Calu3 (cell line): Measurements from ENCODE around the gene CLCNKB. TPM values are rescaled to one million over a fixed set of nuclear protein-coding genes. Genes with fewer than 3 reads are reported as not detected.
"Not testable (repeated sequence)": the region's sequence is repeated elsewhere in the genome, so short reads cannot be mapped to it uniquely, and the experiment has no call there.

ENCODE experiments used
- BruUV-seq: library from RNA; stranded (reverse); fragments of 400-500 nt; replicated peaks from 2 replicates; lab custom pipeline; 2021; lab: Mats Ljungman, UMichigan
- CTCF ChIA-PET: fragments of 300-600 bp; sonication (Branson Sonifier 250); formaldehyde crosslinking; loops from one replicate; lab custom pipeline; 2022; ENCODE audit warnings: antibody characterized with exemption; lab: Charles Lee
- DNase-seq: peaks from one replicate; pipeline ENCODE4 v3.0.0; 2022
- H3K27ac Mint-ChIP-seq: one replicate; pipeline ENCODE4 v1.8.0; 2022; ENCODE audit warnings: mixed read lengths; ENCODE audit not compliant: unreplicated experiment
- H3K27me3 Mint-ChIP-seq: one replicate; pipeline ENCODE4 v1.8.0; 2022; ENCODE audit warnings: mixed read lengths; ENCODE audit not compliant: unreplicated experiment
- H3K36me3 Mint-ChIP-seq: one replicate; pipeline ENCODE4 v1.8.0; 2022; ENCODE audit warnings: mild to moderate bottlenecking, moderate library complexity, mixed read lengths; ENCODE audit not compliant: insufficient read depth, unreplicated experiment
- H3K4me1 Mint-ChIP-seq: one replicate; pipeline ENCODE4 v1.8.0; 2022; ENCODE audit warnings: mild to moderate bottlenecking, low read depth, mixed read lengths; ENCODE audit not compliant: unreplicated experiment
- H3K4me3 Mint-ChIP-seq: one replicate; pipeline ENCODE4 v1.8.0; 2022; ENCODE audit warnings: mild to moderate bottlenecking, low read depth, moderate library complexity, mixed read lengths; ENCODE audit not compliant: unreplicated experiment
- H3K9me3 Mint-ChIP-seq: one replicate; pipeline ENCODE4 v1.8.0; 2022; ENCODE audit warnings: low read depth, mixed read lengths; ENCODE audit not compliant: unreplicated experiment
- intact Hi-C: fragments of 100-400 bp; cut with micrococcal nuclease; formaldehyde crosslinking; loops from one replicate; pipeline ENCODE4 v1.10.0; 2022; ENCODE audit not compliant: unreplicated experiment
- total RNA-seq: library from RNA; stranded (reverse); gene quantifications from 2 replicates; pipeline ENCODE4 v1.2.3, GENCODE V29; 2022
- TF ChIP-seq, protein P1 (sequence below): fragments of 200-600 bp; IDR thresholded peaks from one replicate; pipeline ENCODE4 v1.8.0; 2022; ENCODE audit warnings: antibody characterized with exemption; ENCODE audit not compliant: unreplicated experiment

The CLCNKB gene
- total RNA-seq, 1 experiment from 2014 or later: not detected

DNA sequence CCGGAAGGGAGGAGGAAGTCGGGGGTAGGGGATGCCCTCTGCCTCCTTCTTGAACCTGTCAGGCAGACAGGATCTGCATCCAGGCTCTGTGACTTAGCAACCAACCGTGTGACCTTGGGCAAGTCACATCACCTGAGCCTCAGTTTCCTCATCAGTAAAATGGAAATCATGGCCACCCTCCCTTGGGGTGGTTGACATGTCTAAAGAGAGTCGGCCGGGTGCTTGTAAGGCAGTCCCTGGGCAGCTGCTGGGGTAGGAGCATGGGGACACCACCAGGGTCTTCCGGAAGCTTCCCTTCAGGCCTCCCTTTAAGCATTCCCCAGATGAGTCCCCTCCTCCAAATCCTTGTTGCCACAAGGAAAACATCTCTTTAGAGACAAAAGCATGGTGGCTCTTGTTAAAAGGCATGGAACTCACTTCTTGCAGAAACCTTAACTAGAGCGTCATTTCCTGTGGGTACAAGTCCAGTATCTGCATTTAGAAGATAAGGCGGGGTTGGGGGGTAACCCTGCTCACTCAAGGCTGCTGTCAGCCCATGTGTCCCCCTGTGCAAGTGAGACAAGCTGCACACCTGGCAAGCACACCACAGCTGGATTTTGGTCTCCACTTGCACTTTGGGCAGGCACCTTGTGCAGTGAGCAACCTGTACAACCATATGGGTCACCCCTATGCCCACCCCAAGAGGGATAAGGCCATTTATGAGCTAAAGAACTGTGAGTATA, 10.4 kb downstream of the CLCNKB start:
- H3K27me3 Mint-ChIP-seq: peaks cover 9% of the 10 kb centered on the region
- no peaks in the 10 kb centered on the region for H3K9me3 Mint-ChIP-seq
- CTCF ChIA-PET: no interaction called here
- no peaks in the 10 kb centered on the region for H3K4me1 Mint-ChIP-seq
- TF ChIP-seq, protein P1, sequence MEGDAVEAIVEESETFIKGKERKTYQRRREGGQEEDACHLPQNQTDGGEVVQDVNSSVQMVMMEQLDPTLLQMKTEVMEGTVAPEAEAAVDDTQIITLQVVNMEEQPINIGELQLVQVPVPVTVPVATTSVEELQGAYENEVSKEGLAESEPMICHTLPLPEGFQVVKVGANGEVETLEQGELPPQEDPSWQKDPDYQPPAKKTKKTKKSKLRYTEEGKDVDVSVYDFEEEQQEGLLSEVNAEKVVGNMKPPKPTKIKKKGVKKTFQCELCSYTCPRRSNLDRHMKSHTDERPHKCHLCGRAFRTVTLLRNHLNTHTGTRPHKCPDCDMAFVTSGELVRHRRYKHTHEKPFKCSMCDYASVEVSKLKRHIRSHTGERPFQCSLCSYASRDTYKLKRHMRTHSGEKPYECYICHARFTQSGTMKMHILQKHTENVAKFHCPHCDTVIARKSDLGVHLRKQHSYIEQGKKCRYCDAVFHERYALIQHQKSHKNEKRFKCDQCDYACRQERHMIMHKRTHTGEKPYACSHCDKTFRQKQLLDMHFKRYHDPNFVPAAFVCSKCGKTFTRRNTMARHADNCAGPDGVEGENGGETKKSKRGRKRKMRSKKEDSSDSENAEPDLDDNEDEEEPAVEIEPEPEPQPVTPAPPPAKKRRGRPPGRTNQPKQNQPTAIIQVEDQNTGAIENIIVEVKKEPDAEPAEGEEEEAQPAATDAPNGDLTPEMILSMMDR: no peak
- BruUV-seq: no TSS peak
- H3K27ac Mint-ChIP-seq: no peak overlapping the region
- H3K36me3 Mint-ChIP-seq: no peaks in the 10 kb centered on the region
- DNase-seq: no peak
- no peak overlapping the region for H3K4me3 Mint-ChIP-seq
- intact Hi-C loops: no loop called here

DNA sequence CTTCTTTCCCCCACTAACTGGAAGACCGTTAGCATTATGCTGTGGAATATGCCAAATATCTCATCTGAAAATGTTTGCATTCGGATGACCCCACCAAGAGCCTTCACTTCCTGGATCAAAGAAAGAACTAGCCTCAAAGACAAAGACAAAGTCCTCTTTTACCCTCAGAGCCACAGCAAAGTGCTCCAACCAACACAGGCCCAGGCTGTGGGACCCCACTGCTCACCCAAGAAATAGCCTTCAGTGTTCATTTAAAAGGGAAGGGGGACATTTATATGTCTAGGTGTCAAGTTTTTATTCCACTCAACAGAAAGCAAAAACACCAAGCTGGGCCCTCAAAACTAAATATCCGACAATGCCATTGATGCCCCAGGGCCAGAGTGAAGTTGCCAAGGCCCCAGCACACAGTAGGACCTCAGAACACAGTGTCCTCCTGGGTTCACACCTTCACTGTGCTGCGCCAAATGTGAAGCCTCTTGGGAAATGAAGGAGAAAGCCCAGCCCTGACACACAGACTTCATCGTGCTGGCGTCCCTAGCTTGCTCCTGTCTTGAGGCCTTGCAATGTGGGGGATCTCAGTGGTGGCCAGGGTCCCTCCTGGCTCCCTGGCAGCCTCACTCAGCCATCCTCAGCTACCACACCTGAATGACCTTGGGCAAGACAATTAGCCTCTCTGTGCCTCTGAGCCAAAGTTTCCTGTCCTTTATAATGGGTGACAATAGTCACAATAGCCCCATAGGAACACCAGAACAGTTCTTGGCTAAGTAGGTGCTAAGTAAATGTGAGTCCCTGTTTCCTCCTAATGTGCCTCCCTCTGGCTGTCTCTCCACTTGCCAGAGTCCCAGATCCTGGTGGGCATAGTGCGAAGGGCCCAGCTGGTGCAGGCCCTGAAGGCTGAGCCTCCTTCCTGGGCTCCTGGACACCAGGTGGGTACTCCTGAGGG, 11.3 kb downstream of the CLCNKB start:
- no TSS peak for BruUV-seq
- Mint-ChIP-seq H3K9me3 (no peaks in the 10 kb centered on the region), H3K36me3 (no peaks in the 10 kb centered on the region), H3K4me3 (no peak overlapping the region), H3K27me3 (peaks cover 9% of the 10 kb centered on the region), H3K4me1 (no peaks in the 10 kb centered on the region), H3K27ac (no peak overlapping the region)
- intact Hi-C loops: no loop called here
- TF ChIP-seq, protein P1: no peak
- CTCF ChIA-PET: no interaction called here
- no peak for DNase-seq

DNA sequence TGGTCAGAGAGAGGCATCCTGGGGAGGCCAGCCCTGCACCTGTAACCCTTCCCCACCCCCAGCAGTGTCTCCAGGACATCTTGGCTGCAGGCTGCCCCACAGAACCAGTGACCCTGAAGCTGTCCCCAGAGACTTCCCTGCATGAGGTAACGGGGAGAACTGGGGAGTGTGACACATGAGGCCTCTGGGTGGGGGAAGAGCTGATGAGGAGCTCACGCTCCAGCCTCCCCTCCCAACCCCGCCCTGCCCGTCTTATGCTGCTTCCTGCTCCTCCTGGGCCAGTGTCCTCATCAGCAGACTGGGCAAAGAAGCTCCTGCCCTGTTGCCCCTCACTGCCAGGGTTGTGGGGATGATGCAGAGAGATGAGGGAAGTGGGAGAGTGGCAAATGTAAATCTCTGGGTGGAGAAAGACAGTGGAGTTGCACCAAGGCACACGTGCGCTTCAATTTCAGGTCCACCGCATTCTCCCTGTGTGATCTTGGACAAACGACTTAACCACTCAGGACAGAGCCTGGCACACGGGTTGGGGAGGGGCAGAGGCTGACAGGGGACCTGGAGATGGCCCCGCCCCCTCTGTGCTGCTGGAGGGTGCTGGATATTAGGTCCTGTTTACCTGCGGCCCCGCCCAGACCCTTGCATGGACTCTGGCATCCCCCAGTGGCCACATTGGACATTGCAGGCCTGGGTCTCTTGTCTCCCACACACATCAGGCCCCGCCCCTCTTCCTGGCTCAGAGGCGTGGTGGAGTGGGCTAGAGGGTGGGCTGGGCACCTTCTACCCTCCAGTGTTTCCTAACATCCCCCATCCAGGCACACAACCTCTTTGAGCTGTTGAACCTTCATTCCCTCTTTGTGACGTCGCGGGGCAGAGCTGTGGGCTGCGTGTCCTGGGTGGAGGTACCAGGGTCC, 12.3 kb downstream of the CLCNKB start:
- Mint-ChIP-seq H3K36me3 (no peaks in the 10 kb centered on the region), H3K9me3 (no peaks in the 10 kb centered on the region), H3K4me3 (no peak overlapping the region), H3K27ac (no peak overlapping the region), H3K4me1 (no peaks in the 10 kb centered on the region), H3K27me3 (peaks cover 18% of the 10 kb centered on the region)
- no TSS peak for BruUV-seq
- CTCF ChIA-PET: no interaction called here
- TF ChIP-seq, protein P1: no peak
- peak; percentile 88 for DNase-seq
- intact Hi-C loops: loop anchor here (1.0 to 2.0 kb wide), 2 partner anchors 23 to 47 kb away; no protein-coding TSS in a partner anchor

DNA sequence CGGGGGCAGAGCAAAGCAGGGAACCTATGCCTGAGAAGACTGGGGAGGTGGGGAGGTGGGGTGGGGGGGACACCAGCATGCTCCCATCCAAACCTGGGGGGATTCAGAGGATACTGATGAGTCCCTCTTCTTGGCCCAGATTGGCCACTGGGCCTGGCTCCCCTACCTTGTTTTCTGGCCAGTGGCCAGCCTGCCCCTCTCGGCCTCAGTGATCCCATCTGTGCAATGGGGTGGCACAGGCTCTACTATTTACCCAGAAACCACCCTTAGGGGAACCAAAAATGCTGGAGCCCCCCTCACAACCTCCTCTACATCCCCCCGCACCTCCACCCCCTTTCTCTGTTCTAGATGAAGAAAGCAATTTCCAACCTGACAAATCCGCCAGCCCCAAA, 12.9 kb downstream of the CLCNKB start:
- BruUV-seq, H3K27ac Mint-ChIP-seq, H3K36me3 Mint-ChIP-seq, DNase-seq, H3K9me3 Mint-ChIP-seq, H3K4me3 Mint-ChIP-seq, H3K4me1 Mint-ChIP-seq: not testable (repeated sequence)
- peaks cover 25% of the 10 kb centered on the region for H3K27me3 Mint-ChIP-seq
- CTCF ChIA-PET: interaction anchor here (1.3 kb wide), 1 partner anchor 20 kb away, joined by 5 read pairs; no protein-coding TSS in a partner anchor
- intact Hi-C loops: loop anchor here (1.0 to 2.0 kb wide), 2 partner anchors 24 to 47 kb away; no protein-coding TSS in a partner anchor

DNA sequence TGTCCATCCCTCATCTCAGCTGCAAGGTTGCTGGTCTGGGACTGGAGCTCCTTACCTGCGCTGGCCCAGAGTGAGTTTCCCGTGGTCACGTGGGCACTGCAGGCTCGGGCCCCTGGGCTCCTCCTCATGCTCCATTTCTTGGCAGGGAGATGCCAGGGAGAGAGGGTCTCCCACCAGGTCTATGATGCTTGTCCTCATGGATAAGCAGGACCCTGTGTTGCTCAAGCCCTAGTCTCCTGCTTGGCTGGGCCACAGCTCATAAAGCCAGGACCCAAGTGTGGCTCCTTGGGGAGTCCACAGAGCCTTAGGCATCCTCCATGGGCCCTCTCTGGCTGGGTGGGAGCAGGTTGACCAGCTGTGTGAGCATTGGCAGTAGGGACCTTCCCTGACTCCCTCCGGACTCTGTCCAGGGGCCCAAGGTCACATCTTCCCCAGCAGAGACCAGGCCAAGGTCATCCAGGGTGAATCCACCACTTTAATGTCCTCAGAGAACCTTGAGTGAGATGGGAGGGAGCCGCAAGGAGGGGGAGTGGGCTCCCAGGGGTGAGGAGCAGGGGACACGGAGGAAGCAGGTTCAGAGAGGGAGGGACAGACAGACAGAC, 13.8 kb downstream of the CLCNKB start:
- not testable (repeated sequence) for BruUV-seq, H3K4me1 Mint-ChIP-seq, H3K27ac Mint-ChIP-seq, DNase-seq, H3K9me3 Mint-ChIP-seq, H3K36me3 Mint-ChIP-seq, H3K4me3 Mint-ChIP-seq
- H3K27me3 Mint-ChIP-seq: peaks cover 25% of the 10 kb centered on the region
- intact Hi-C loops: loop anchor here (2.0 kb wide), 1 partner anchor 25 kb away; no protein-coding TSS in a partner anchor
- CTCF ChIA-PET: interaction anchor here (1.3 kb wide), 1 partner anchor 21 kb away, joined by 5 read pairs; no protein-coding TSS in a partner anchor

DNA sequence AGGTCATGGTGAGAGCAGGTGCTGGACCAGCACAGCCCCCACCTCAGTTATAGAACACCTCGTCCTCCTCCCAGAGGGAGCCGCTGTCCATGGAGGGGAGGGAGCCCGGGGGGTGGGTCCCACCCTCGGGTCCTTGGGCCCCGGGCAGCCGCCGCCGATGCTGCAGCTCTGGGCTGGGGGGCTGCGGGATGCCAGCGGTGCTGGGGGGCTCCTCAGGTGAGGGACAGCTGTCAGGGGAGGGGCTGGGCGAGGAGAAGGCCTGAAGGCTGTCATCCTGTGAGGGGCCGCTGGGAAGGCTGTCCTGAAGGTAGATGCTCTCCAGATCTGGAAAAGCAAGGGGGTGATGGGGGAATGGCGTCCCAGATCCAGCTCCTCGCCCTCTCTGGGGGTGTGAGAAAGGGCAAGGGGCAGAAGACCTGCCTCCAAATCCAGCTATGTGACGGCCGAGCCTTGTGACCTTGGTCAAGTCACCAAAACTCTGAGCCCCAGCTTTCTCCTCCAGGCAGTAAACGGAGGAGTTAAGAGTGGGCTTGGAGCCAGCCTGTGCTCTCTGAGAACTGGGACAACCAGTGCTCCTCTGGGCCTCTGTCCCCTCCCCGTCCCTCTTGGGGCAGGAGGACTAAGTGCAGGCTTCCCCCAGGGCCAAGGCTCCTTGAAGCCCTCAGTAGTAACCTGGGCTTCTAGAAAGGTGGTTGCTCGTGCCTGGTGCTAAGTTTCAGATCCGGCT, 15.0 kb downstream of the CLCNKB start:
- CTCF ChIA-PET, intact Hi-C loops, H3K9me3 Mint-ChIP-seq, H3K4me3 Mint-ChIP-seq, H3K36me3 Mint-ChIP-seq, DNase-seq, H3K27ac Mint-ChIP-seq, H3K4me1 Mint-ChIP-seq, BruUV-seq: not testable (repeated sequence)
- H3K27me3 Mint-ChIP-seq: peaks cover 26% of the 10 kb centered on the region
